SK-N-SH (cell line): ENCODE measurements around the gene SIGLEC12. TPM values are rescaled to one million over a fixed set of nuclear protein-coding genes. Genes with fewer than 3 reads are reported as not detected.

Experiments used
- CTCF ChIA-PET: fragments of 300-600, 350-600 bp; formaldehyde crosslinking; extraction: SDS; loops from one replicate; lab custom pipeline; 2021; lab: Yijun Ruan, JAX
- POLR2A ChIA-PET: fragments of 350-600 bp; sonication (Branson Sonifier 250); formaldehyde crosslinking; extraction: SDS; loops from one replicate; lab custom pipeline; 2020; ENCODE audit warnings: antibody characterized with exemption, inconsistent platforms; lab: Yijun Ruan, JAX
- DNase-seq: peaks from one replicate; pipeline ENCODE4 v3.0.0; 2012
- H2AFZ ChIP-seq: fragments of 200-600 bp; sonication (generic); 2 replicates; pipeline ENCODE4 v1.8.1; 2016; ENCODE audit warnings: antibody characterized with exemption, mild to moderate bottlenecking, low read depth
- H3F3A ChIP-seq: fragments of 200-600 bp; sonication (generic); replicated peaks from 2 replicates; pipeline ENCODE3; 2016; ENCODE audit warnings: antibody characterized with exemption, mild to moderate bottlenecking; ENCODE audit not compliant: insufficient read depth
- H3K27ac ChIP-seq, 2 experiments: fragments of 200-500 bp in 1 of 2; fragments of 200-600 bp in 1 of 2; sonication (Bioruptor generic) in 1 of 2; sonication (generic), shearing (Covaris generic) in 1 of 2; 2 replicates each; pipeline versions ENCODE4 v1.5.1 to v1.6.1; 2014 to 2016; ENCODE audit warnings: low read depth in 2 of 2, inconsistent platforms in 1 of 2, low read length in 1 of 2, mild to moderate bottlenecking in 1 of 2, mixed read lengths in 1 of 2
- H3K27me3 ChIP-seq: fragments of 200-600 bp; sonication (generic), shearing (Covaris generic); 2 replicates; pipeline ENCODE4 v1.6.1; 2016; ENCODE audit warnings: mixed run types; ENCODE audit not compliant: insufficient read depth
- H3K36me3 ChIP-seq, 2 experiments: fragments of 200-500 bp in 1 of 2; fragments of 200-600 bp in 1 of 2; sonication (Bioruptor generic) in 1 of 2; sonication (generic) in 1 of 2; replicated peaks in 1 of 2; 2 replicates each; pipeline versions ENCODE3 to v1.5.1; 2014 to 2016; ENCODE audit warnings: low read length in 1 of 2, mild to moderate bottlenecking in 1 of 2; ENCODE audit not compliant: insufficient read depth in 2 of 2, control insufficient read depth in 1 of 2
- H3K4me1 ChIP-seq, 2 experiments: fragments of 200-500 bp in 1 of 2; fragments of 200-600 bp in 1 of 2; sonication (Bioruptor generic) in 1 of 2; sonication (generic), shearing (Covaris generic) in 1 of 2; 2 replicates each; pipeline versions ENCODE4 v1.5.1 to v1.6.1; 2014 to 2016; ENCODE audit warnings: low read depth in 1 of 2, low read length in 1 of 2, mixed run types in 1 of 2; ENCODE audit not compliant: insufficient read depth in 2 of 2, control insufficient read depth in 1 of 2
- H3K4me2 ChIP-seq: fragments of 200-600 bp; sonication (generic), shearing (Covaris generic); 2 replicates; pipeline ENCODE4 v1.6.1; 2017; ENCODE audit warnings: mixed run types
- H3K4me3 ChIP-seq, 2 experiments: fragments of 200-500 bp in 1 of 2; fragments of 200-600 bp in 1 of 2; sonication (Bioruptor generic) in 1 of 2; sonication (generic), shearing (Covaris generic) in 1 of 2; 2 replicates each; pipeline versions ENCODE4 v1.5.1 to v1.8.1; 2014 to 2016; ENCODE audit warnings: low read depth in 2 of 2, inconsistent platforms in 1 of 2, low read length in 1 of 2, mild to moderate bottlenecking in 1 of 2, mixed read lengths in 1 of 2, moderate library complexity in 1 of 2
- H3K79me2 ChIP-seq: fragments of 200-600 bp; sonication (generic); 2 replicates; pipeline ENCODE4 v1.8.1; 2017; ENCODE audit warnings: mild to moderate bottlenecking; ENCODE audit not compliant: insufficient read depth
- H3K9ac ChIP-seq: fragments of 200-600 bp; sonication (generic); 2 replicates; pipeline ENCODE4 v1.6.1; 2017; ENCODE audit warnings: mixed run types
- H3K9me2 ChIP-seq: fragments of 200-600 bp; sonication (generic); 2 replicates; pipeline ENCODE4 v1.6.1; 2017; ENCODE audit warnings: mixed run types
- H3K9me3 ChIP-seq: fragments of 200-600 bp; sonication (generic); 2 replicates; pipeline ENCODE4 v1.6.1; 2017; ENCODE audit warnings: mixed run types, mild to moderate bottlenecking, moderate library complexity
- H4K20me1 ChIP-seq: fragments of 200-600 bp; sonication (generic); 2 replicates; pipeline ENCODE4 v1.6.1; 2017; ENCODE audit warnings: mild to moderate bottlenecking, mixed run types; ENCODE audit not compliant: insufficient read depth
- CHD2 ChIP-seq: fragments of 150-350 bp; IDR thresholded peaks from 2 replicates; pipeline ENCODE4 v1.6.1; 2018; ENCODE audit warnings: low read length; ENCODE audit not compliant: partially characterized antibody
- GABPA ChIP-seq: IDR thresholded peaks from 2 replicates; pipeline ENCODE4 v1.4.0; 2012; ENCODE audit warnings: low read depth, mild to moderate bottlenecking
- MAX ChIP-seq: IDR thresholded peaks from 2 replicates; pipeline ENCODE4 v1.4.0; 2012; ENCODE audit warnings: low read depth
- MEF2A ChIP-seq: IDR thresholded peaks from 2 replicates; pipeline ENCODE4 v1.4.0; 2012; ENCODE audit warnings: low read depth, borderline replicate concordance
- NRF1 ChIP-seq: IDR thresholded peaks from 2 replicates; pipeline ENCODE4 v1.6.1; 2012; ENCODE audit warnings: low read depth, mild to moderate bottlenecking, low read length
- SIN3A ChIP-seq: IDR thresholded peaks from 2 replicates; pipeline ENCODE4 v1.6.1; 2012; ENCODE audit warnings: low read depth, mild to moderate bottlenecking, low read length, moderate library complexity, borderline replicate concordance
- TAF1 ChIP-seq: IDR thresholded peaks from 2 replicates; pipeline ENCODE4 v1.6.1; 2012; ENCODE audit warnings: low read depth, mild to moderate bottlenecking, low read length, moderate library complexity, borderline replicate concordance
- TEAD4 ChIP-seq: IDR thresholded peaks from 2 replicates; pipeline ENCODE4 v1.4.0; 2012; ENCODE audit warnings: mild to moderate bottlenecking, borderline replicate concordance; ENCODE audit not compliant: insufficient read depth
- YY1 ChIP-seq: IDR thresholded peaks from 2 replicates; pipeline ENCODE4 v1.4.0; 2012; ENCODE audit warnings: low read depth, mild to moderate bottlenecking
- WGBS: methylation state at CpG from one replicate; pipeline ENCODE4 v1.1.6; 2017; ENCODE audit warnings: low lambda C conversion rate; 5-methylcytosine and 5-hydroxymethylcytosine counted together
- polyA plus RNA-seq, 3 experiments: library from polyadenylated mRNA; depleted of rRNA; stranded (reverse); fragments of >200 nt; gene quantifications; 2 replicates each; pipeline ENCODE4 v1.2.3, GENCODE V29; 2012
- TF ChIP-seq, protein P1 (sequence below): IDR thresholded peaks from 2 replicates; pipeline ENCODE4 v1.6.1; 2012; ENCODE audit warnings: mild to moderate bottlenecking, low read depth, low read length, moderate library complexity
- TF ChIP-seq, protein P2 (sequence below): fragments of 200-600 bp; sonication (generic); IDR thresholded peaks from 2 replicates; pipeline ENCODE4 v1.6.1; 2017; ENCODE audit warnings: antibody characterized with exemption, mild to moderate bottlenecking, moderate library complexity
- TF ChIP-seq, protein P3 (sequence below): IDR thresholded peaks from 2 replicates; pipeline ENCODE4 v1.4.0; 2012; ENCODE audit warnings: low read depth, borderline replicate concordance

SIGLEC12 gene
- polyA plus RNA-seq, 1 of the 3 experiments (the other 2 are of a cell fraction) = not detected

- DNase-seq = no peak
- no peaks in the 10 kb centered on the region for H4K20me1 ChIP-seq
- no peaks in the 10 kb centered on the region for H3K9me3 ChIP-seq
- CTCF ChIA-PET = no interaction called here
- no peak overlapping the region for H3K4me3 ChIP-seq
- TF ChIP-seq, protein P1, sequence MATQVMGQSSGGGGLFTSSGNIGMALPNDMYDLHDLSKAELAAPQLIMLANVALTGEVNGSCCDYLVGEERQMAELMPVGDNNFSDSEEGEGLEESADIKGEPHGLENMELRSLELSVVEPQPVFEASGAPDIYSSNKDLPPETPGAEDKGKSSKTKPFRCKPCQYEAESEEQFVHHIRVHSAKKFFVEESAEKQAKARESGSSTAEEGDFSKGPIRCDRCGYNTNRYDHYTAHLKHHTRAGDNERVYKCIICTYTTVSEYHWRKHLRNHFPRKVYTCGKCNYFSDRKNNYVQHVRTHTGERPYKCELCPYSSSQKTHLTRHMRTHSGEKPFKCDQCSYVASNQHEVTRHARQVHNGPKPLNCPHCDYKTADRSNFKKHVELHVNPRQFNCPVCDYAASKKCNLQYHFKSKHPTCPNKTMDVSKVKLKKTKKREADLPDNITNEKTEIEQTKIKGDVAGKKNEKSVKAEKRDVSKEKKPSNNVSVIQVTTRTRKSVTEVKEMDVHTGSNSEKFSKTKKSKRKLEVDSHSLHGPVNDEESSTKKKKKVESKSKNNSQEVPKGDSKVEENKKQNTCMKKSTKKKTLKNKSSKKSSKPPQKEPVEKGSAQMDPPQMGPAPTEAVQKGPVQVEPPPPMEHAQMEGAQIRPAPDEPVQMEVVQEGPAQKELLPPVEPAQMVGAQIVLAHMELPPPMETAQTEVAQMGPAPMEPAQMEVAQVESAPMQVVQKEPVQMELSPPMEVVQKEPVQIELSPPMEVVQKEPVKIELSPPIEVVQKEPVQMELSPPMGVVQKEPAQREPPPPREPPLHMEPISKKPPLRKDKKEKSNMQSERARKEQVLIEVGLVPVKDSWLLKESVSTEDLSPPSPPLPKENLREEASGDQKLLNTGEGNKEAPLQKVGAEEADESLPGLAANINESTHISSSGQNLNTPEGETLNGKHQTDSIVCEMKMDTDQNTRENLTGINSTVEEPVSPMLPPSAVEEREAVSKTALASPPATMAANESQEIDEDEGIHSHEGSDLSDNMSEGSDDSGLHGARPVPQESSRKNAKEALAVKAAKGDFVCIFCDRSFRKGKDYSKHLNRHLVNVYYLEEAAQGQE = no peak
- no peak for TF ChIP-seq CHD2
- TF ChIP-seq YY1 = no peak
- no peak for TF ChIP-seq TAF1
- no peak for TF ChIP-seq MEF2A
- no peak for TF ChIP-seq MAX
- TF ChIP-seq TEAD4 = no peak
- TF ChIP-seq, protein P2, sequence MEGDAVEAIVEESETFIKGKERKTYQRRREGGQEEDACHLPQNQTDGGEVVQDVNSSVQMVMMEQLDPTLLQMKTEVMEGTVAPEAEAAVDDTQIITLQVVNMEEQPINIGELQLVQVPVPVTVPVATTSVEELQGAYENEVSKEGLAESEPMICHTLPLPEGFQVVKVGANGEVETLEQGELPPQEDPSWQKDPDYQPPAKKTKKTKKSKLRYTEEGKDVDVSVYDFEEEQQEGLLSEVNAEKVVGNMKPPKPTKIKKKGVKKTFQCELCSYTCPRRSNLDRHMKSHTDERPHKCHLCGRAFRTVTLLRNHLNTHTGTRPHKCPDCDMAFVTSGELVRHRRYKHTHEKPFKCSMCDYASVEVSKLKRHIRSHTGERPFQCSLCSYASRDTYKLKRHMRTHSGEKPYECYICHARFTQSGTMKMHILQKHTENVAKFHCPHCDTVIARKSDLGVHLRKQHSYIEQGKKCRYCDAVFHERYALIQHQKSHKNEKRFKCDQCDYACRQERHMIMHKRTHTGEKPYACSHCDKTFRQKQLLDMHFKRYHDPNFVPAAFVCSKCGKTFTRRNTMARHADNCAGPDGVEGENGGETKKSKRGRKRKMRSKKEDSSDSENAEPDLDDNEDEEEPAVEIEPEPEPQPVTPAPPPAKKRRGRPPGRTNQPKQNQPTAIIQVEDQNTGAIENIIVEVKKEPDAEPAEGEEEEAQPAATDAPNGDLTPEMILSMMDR = no peak
- TF ChIP-seq, protein P3, sequence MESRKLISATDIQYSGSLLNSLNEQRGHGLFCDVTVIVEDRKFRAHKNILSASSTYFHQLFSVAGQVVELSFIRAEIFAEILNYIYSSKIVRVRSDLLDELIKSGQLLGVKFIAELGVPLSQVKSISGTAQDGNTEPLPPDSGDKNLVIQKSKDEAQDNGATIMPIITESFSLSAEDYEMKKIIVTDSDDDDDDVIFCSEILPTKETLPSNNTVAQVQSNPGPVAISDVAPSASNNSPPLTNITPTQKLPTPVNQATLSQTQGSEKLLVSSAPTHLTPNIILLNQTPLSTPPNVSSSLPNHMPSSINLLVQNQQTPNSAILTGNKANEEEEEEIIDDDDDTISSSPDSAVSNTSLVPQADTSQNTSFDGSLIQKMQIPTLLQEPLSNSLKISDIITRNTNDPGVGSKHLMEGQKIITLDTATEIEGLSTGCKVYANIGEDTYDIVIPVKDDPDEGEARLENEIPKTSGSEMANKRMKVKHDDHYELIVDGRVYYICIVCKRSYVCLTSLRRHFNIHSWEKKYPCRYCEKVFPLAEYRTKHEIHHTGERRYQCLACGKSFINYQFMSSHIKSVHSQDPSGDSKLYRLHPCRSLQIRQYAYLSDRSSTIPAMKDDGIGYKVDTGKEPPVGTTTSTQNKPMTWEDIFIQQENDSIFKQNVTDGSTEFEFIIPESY = no peak
- TF ChIP-seq NRF1 = no peak
- TF ChIP-seq GABPA = no peak
- TF ChIP-seq SIN3A = no peak
- no peak overlapping the region for H2AFZ ChIP-seq
- H3F3A ChIP-seq = no peaks in the 10 kb centered on the region
- H3K9ac ChIP-seq = no peak overlapping the region
- no peaks in the 10 kb centered on the region for H3K4me1 ChIP-seq
- no peaks in the 10 kb centered on the region for H3K79me2 ChIP-seq
- H3K9me2 ChIP-seq = no peaks in the 10 kb centered on the region
- peaks cover 23% of the 10 kb centered on the region; the same call in 1 of the 2 replicates for H3K27me3 ChIP-seq
- WGBS = 11% methylated on average over 7 of the region's 8 CpGs
- no peaks in the 10 kb centered on the region for H3K36me3 ChIP-seq
- H3K4me2 ChIP-seq = no peak overlapping the region
- POLR2A ChIA-PET = no interaction called here
- no peak overlapping the region for H3K27ac ChIP-seq
Measured at GRCh38 chr19:51549533-51550324, 48.1 kb upstream of the SIGLEC12 start.
